HFF-Myc (cell line): ENCODE results near the gene VTI1A.

ENCODE experiments used
- DNase-seq: peaks from one replicate; pipeline ENCODE4 v3.0.0-alpha.2; 2011; ENCODE audit warnings: low read depth; ENCODE audit errors: extremely low read depth
- H3K4me3 ChIP-seq: replicated peaks from 2 replicates; pipeline ENCODE4 v1.5.1; 2011; ENCODE audit warnings: low read depth, mild to moderate bottlenecking, control low read depth, low read length
- CTCF ChIP-seq: IDR thresholded peaks from 2 replicates; pipeline ENCODE4 v1.5.1; 2012; ENCODE audit warnings: mild to moderate bottlenecking, low read depth, low read length, control low read depth; ENCODE audit errors: missing control alignments

VTI1A gene

GRCh38 chr10:112751651-112752050 is 304.6 kb downstream of the VTI1A start:
- no peak for DNase-seq
- no peak for TF ChIP-seq CTCF
- H3K4me3 ChIP-seq = no peak overlapping the region

GRCh38 chr10:112752288-112752687 is 305.3 kb downstream of the VTI1A start:
- no peak overlapping the region for H3K4me3 ChIP-seq
- no peak for DNase-seq
- TF ChIP-seq CTCF = no peak

- H3K4me3 ChIP-seq = no peak overlapping the region
- TF ChIP-seq CTCF = no peak
- no peak for DNase-seq
These were observed 307.0 kb downstream of the VTI1A start for GRCh38 chr10:112753961-112754411.

GRCh38 chr10:112755446-112756234 is 308.6 kb downstream of the VTI1A start:
- H3K4me3 ChIP-seq = no peak overlapping the region
- no peak for TF ChIP-seq CTCF
- DNase-seq = no peak

- DNase-seq = no peak
- no peak for TF ChIP-seq CTCF
- H3K4me3 ChIP-seq = no peak overlapping the region
These were observed 309.2 kb downstream of the VTI1A start for GRCh38 chr10:112756235-112756527.

GRCh38 chr10:112758961-112759360 is 311.9 kb downstream of the VTI1A start:
- no peak for TF ChIP-seq CTCF
- DNase-seq = no peak
- H3K4me3 ChIP-seq = no peak overlapping the region

- no peak for TF ChIP-seq CTCF
- DNase-seq = no peak
- no peak overlapping the region for H3K4me3 ChIP-seq
These were observed 312.5 kb downstream of the VTI1A start for GRCh38 chr10:112759496-112759895.
